ENCODE results near the gene RAB3A.
"Not testable (repeated sequence)": the region's sequence is repeated elsewhere in the genome, so short reads cannot be mapped to it uniquely, and the experiment has no call there.

RAB3A gene

GRCh38 chr19:18168673-18169381, 35.0 kb downstream of the RAB3A start:
- DNase-seq (ENCODE audit: low read depth in 2 of 2), result no peak

GRCh38 chr19:18167975-18168645, 35.7 kb downstream of the RAB3A start:
- peak; percentile 49 to 51 for DNase-seq (ENCODE audit: low read depth in 2 of 2)

GRCh38 chr19:18167011-18167410, 36.8 kb downstream of the RAB3A start:
- DNase-seq (ENCODE audit: low read depth in 2 of 2), result no peak

GRCh38 chr19:18165794-18166544, 37.9 kb downstream of the RAB3A start:
- no peak for DNase-seq (ENCODE audit: low read depth in 2 of 2)

GRCh38 chr19:18164072-18164471, 39.8 kb downstream of the RAB3A start:
- no peak for DNase-seq (ENCODE audit: low read depth in 2 of 2)

- no peak for DNase-seq (ENCODE audit: low read depth in 2 of 2)
Observed at GRCh38 chr19:18161636-18162002, 42.2 kb downstream of the RAB3A start.

- DNase-seq (ENCODE audit: low read depth in 2 of 2), result peak; percentile 79 to 83
Observed at GRCh38 chr19:18160971-18161635, 42.7 kb downstream of the RAB3A start.

- no peak for DNase-seq (ENCODE audit: low read depth in 2 of 2)
Observed at GRCh38 chr19:18160493-18160970, 43.3 kb downstream of the RAB3A start.

- no peak for DNase-seq (ENCODE audit: low read depth in 2 of 2)
Observed at GRCh38 chr19:18159810-18160209, 44.0 kb downstream of the RAB3A start.

GRCh38 chr19:18159059-18159616, 44.7 kb downstream of the RAB3A start:
- DNase-seq (ENCODE audit: low read depth in 2 of 2), result not testable (repeated sequence)

GRCh38 chr19:18158467-18158866, 45.4 kb downstream of the RAB3A start:
- no peak for DNase-seq (ENCODE audit: low read depth in 2 of 2)

- no peak for DNase-seq (ENCODE audit: low read depth in 2 of 2)
Observed at GRCh38 chr19:18157465-18158063, 46.3 kb downstream of the RAB3A start.

- no peak for DNase-seq (ENCODE audit: low read depth in 2 of 2)
Observed at GRCh38 chr19:18156841-18157464, 46.9 kb downstream of the RAB3A start.

- DNase-seq (ENCODE audit: low read depth in 2 of 2), result no peak
Observed at GRCh38 chr19:18156268-18156667, 47.6 kb downstream of the RAB3A start.

GRCh38 chr19:18155095-18156087, 48.5 kb downstream of the RAB3A start:
- no peak for DNase-seq (ENCODE audit: low read depth in 2 of 2)

GRCh38 chr19:18153556-18154134, 50.2 kb downstream of the RAB3A start:
- peak in 1 of 2 donors; percentile 36 for DNase-seq (ENCODE audit: low read depth in 2 of 2)

GRCh38 chr19:18152817-18153555, 50.9 kb downstream of the RAB3A start, which contains the start of gene PIK3R2:
TSS of gene PIK3R2 (plus strand) at chr19:18153163. CDS start at chr19:18155880, 2,717 bp downstream.
- DNase-seq (ENCODE audit: low read depth in 2 of 2), result peak; percentile 96 to 99

GRCh38 chr19:18152442-18152816, 51.4 kb downstream of the RAB3A start:
- peak; percentile 89 to 98 for DNase-seq (ENCODE audit: low read depth in 2 of 2)
